ENCODE data around the gene OBP2B. TPM values are rescaled to one million over a fixed set of nuclear protein-coding genes. Genes with fewer than 3 reads are reported as not detected.
A peak's percentile ranks its signal among the peaks of the same experiment; 100 is the strongest.
"Not testable (repeated sequence)": the region's sequence is repeated elsewhere in the genome, so short reads cannot be mapped to it uniquely, and the experiment has no call there.

OBP2B gene
- total RNA-seq (2014; rRNA removed; shearing (Covaris generic)) (not detected in 2 replicates), polyA plus RNA-seq (2016; fragmentation: Nextera tagmentation; extraction: Ambion mirVana) (not detected in 2 replicates)
- long read RNA-seq, result 0 reads

- not testable (repeated sequence) for H3K4me3 Mint-ChIP-seq; H3K9me2 ChIP-seq (ENCODE audit: insufficient read depth); H3K9me3 Mint-ChIP-seq; H4K20me1 ChIP-seq (replicated peaks; ENCODE audit: insufficient read depth); H3K27ac ChIP-seq (ENCODE audit: low read depth); H3K4me2 ChIP-seq; H2AFZ ChIP-seq; DNase-seq (ENCODE audit: low spot score); H3K4me1 Mint-ChIP-seq; H3K36me3 ChIP-seq (ENCODE audit: insufficient read depth); H3K27ac Mint-ChIP-seq; H3F3A ChIP-seq (replicated peaks; ENCODE audit: low read depth); ATAC-seq; H3K79me2 ChIP-seq (replicated peaks; ENCODE audit: insufficient read depth); H3K4me3 ChIP-seq; H3K4me1 ChIP-seq (ENCODE audit: insufficient read depth); H3K36me3 Mint-ChIP-seq (ENCODE audit: low read depth)
- peaks cover 26% of the 10 kb centered on the region for H3K27me3 ChIP-seq (ENCODE audit: insufficient read depth)
- peaks cover 40% of the 10 kb centered on the region for H3K27me3 Mint-ChIP-seq (ENCODE audit: insufficient read depth, low read depth, poor library complexity)
Observed at GRCh38 chr9:133208880-133209300, at the start of gene OBP2B. TSS of gene OBP2B (minus strand) at chr9:133209250. CDS start at chr9:133209199, 51 bp downstream.

GRCh38 chr9:133258061-133259015 is 49.3 kb upstream of the OBP2B start:
- Histone ChIP-seq H3K4me3 (no peak overlapping the region), H3K9me2 (ENCODE audit: insufficient read depth) (no peaks in the 10 kb centered on the region), H3K4me2 (0 out of 2 replicates have a peak overlapping the region, but pooled peaks have one; percentile 43), H3K36me3 (ENCODE audit: insufficient read depth) (no peaks in the 10 kb centered on the region), H3K79me2 (replicated peaks; ENCODE audit: insufficient read depth) (no peaks in the 10 kb centered on the region), H4K20me1 (replicated peaks; ENCODE audit: insufficient read depth) (no peaks in the 10 kb centered on the region), H3K4me1 (ENCODE audit: insufficient read depth) (no peaks in the 10 kb centered on the region; the same call in 1 of the 2 replicates), H2AFZ (peak overlapping the region; percentile 99), H3K27me3 (ENCODE audit: insufficient read depth) (no peaks in the 10 kb centered on the region), H3F3A (replicated peaks; ENCODE audit: low read depth) (no peaks in the 10 kb centered on the region), H3K27ac (ENCODE audit: low read depth) (no peak overlapping the region)
- H3K9me3 Mint-ChIP-seq, result no peaks in the 10 kb centered on the region
- peaks cover 15% of the 10 kb centered on the region for H3K27me3 Mint-ChIP-seq (ENCODE audit: insufficient read depth, low read depth, poor library complexity)
- DNase-seq (ENCODE audit: low spot score) (no peak), ATAC-seq (peak; percentile 17; the same call in 1 of the 3 replicates)
- no peak overlapping the region for H3K4me3 Mint-ChIP-seq
- H3K36me3 Mint-ChIP-seq (ENCODE audit: low read depth), result no peaks in the 10 kb centered on the region
- H3K27ac Mint-ChIP-seq, result no peak overlapping the region
- peaks cover 8% of the 10 kb centered on the region for H3K4me1 Mint-ChIP-seq
- TF ChIP-seq REST (IDR thresholded peaks at IDR 0.05; ENCODE audit: unreplicated experiment) (no peak), STAT1 (IDR thresholded peaks at IDR 0.05; ENCODE audit: unreplicated experiment) (no peak), JUNB (IDR thresholded peaks at IDR 0.05; ENCODE audit: unreplicated experiment) (no peak), ZNF462 (CRISPR knock-in tag; IDR thresholded peaks at IDR 0.05) (no peak), ZNF114 (CRISPR knock-in tag; IDR thresholded peaks at IDR 0.05) (no peak), CTCF (conservative IDR thresholded peaks at IDR 0.05; ENCODE audit: low read depth in 2 of 2) (no peak), POLR2AphosphoS5 (IDR thresholded peaks at IDR 0.05; ENCODE audit: low read depth) (no peak), EZH2phosphoT487 (IDR thresholded peaks at IDR 0.05; ENCODE audit: unreplicated experiment) (no peak)

Data from GM23338 (cell line).